CD4-positive, alpha-beta T cell treated with Interleukin-6 for 4 hours (primary cell): ENCODE results near the gene PDCD1LG2.
"Not testable (repeated sequence)": the region's sequence is repeated elsewhere in the genome, so short reads cannot be mapped to it uniquely, and the experiment has no call there.

Source experiments
- DNase-seq: peaks from one replicate; pipeline ENCODE4 v3.0.0-alpha.2; 2020; ENCODE audit warnings: mixed read lengths

The PDCD1LG2 gene

GRCh38 chr9:5494765-5495164 lies 15.6 kb upstream of the PDCD1LG2 start:
- not testable (repeated sequence) for DNase-seq

- DNase-seq: no peak
Observed at GRCh38 chr9:5499157-5499556, 11.2 kb upstream of the PDCD1LG2 start.

GRCh38 chr9:5499889-5500398 lies 10.4 kb upstream of the PDCD1LG2 start:
- DNase-seq: no peak

- DNase-seq: no peak
Observed at GRCh38 chr9:5500441-5501235, 9.7 kb upstream of the PDCD1LG2 start.

GRCh38 chr9:5502553-5502952 lies 7.8 kb upstream of the PDCD1LG2 start:
- no peak for DNase-seq

GRCh38 chr9:5509573-5509972 lies 758 bp upstream of the PDCD1LG2 start:
- DNase-seq: no peak

- DNase-seq: no peak
Observed at GRCh38 chr9:5510989-5511388, 658 bp downstream of the PDCD1LG2 start.

GRCh38 chr9:5511476-5511875 lies 1.1 kb downstream of the PDCD1LG2 start:
- DNase-seq: no peak

- no peak for DNase-seq
Observed at GRCh38 chr9:5511935-5512580, 1.7 kb downstream of the PDCD1LG2 start.

GRCh38 chr9:5512658-5513452 lies 2.5 kb downstream of the PDCD1LG2 start:
- no peak for DNase-seq

- DNase-seq: no peak
Observed at GRCh38 chr9:5513966-5514616, 3.8 kb downstream of the PDCD1LG2 start.

GRCh38 chr9:5514617-5515260 lies 4.4 kb downstream of the PDCD1LG2 start:
- DNase-seq: no peak

- no peak for DNase-seq
Observed at GRCh38 chr9:5515261-5515650, 4.9 kb downstream of the PDCD1LG2 start.

- DNase-seq: no peak
Observed at GRCh38 chr9:5516453-5517220, 6.3 kb downstream of the PDCD1LG2 start.

GRCh38 chr9:5518171-5518936 lies 8.0 kb downstream of the PDCD1LG2 start:
- no peak for DNase-seq

GRCh38 chr9:5518937-5519319 lies 8.6 kb downstream of the PDCD1LG2 start:
- DNase-seq: no peak

GRCh38 chr9:5524090-5524489 lies 13.8 kb downstream of the PDCD1LG2 start:
- no peak for DNase-seq

- no peak for DNase-seq
Observed at GRCh38 chr9:5529683-5530221, 19.4 kb downstream of the PDCD1LG2 start.

- no peak for DNase-seq
Observed at GRCh38 chr9:5531101-5531882, 21.0 kb downstream of the PDCD1LG2 start.

GRCh38 chr9:5532306-5532705 lies 22.0 kb downstream of the PDCD1LG2 start:
- no peak for DNase-seq
